ENCODE results near the gene TOX3.

- TF ChIP-seq CTCF (IDR thresholded peaks at IDR 0.05) (no peak), EP300 (IDR thresholded peaks at IDR 0.05) (no peak), POLR2A (IDR thresholded peaks at IDR 0.05) (no peak), POLR2AphosphoS5 (IDR thresholded peaks at IDR 0.05) (no peak)
Observed at GRCh38 chr16:52547834-52548215, 882 bp upstream of the TOX3 start.

Data from upper lobe of left lung (tissue), 4 donors.